Testis (tissue), 2 donors: ENCODE results near the gene SIRT7.

Source experiments
- CTCF ChIP-seq, 3 experiments: fragments of 450-650 bp in 2 of 3; fragments of 200-600 bp in 1 of 3; sonication (generic) in 1 of 3; IDR thresholded peaks; one replicate each; pipeline ENCODE4 v1.5.1; 2016 to 2019; ENCODE audit warnings: antibody characterized with exemption in 3 of 3, mild to moderate bottlenecking in 2 of 3, moderate library complexity in 1 of 3
- POLR2A ChIP-seq: fragments of 450-650 bp; IDR thresholded peaks from one replicate; pipeline ENCODE4 v1.6.1; 2017; ENCODE audit warnings: antibody characterized with exemption, mild to moderate bottlenecking, moderate library complexity

DNA sequence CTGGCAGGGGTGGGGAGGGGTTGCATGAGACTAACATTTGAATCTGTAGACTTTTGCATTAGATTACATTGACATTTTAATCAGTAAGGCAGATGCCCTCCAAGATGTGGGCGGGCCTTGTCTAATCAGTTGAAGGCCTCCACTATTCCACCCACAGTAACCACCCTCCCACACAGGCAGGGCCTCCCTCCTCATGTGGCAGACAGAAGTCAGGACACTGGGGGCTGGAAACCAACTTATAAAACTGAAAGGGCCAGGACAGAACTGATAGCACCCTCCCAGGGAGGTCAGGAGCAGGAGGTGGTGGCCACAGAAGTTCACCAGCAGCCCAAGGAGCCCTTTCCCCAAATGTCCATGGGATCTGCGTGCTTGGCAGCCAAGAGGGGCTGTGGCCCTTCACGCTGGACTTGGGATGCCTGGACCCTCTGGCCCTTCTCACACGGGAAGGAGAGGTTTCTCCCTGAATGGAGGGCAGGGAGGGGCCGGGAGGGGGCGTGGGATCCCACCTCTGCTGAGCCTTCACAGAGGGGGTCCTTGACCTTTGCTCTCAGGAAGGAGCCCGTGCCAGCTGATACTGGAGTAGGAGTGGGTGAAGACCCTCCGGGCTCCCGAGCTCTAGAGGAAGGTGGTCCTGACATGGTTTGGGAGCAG is 14.5 kb upstream of the SIRT7 start:
- TF ChIP-seq CTCF (IDR thresholded peaks at IDR 0.05) (no peak), POLR2A (no peak)
